Activated CD8-positive, alpha-beta memory T cell treated with anti-CD3 and anti-CD28 coated beads for 48 hours (primary cell): ENCODE results near the gene NXNL1.

Experiments used
- DNase-seq, 3 experiments: peaks; one replicate each; pipeline ENCODE4 v3.0.0-alpha.2; 2020; ENCODE audit warnings: low read depth in 2 of 3, low spot score in 2 of 3

NXNL1 gene

GRCh38 chr19:17458970-17459369, 1.8 kb downstream of the NXNL1 start:
- no peak for DNase-seq

- no peak for DNase-seq
These were observed 3.1 kb downstream of the NXNL1 start for GRCh38 chr19:17457616-17458015.

- DNase-seq, result no peak
These were observed 4.6 kb downstream of the NXNL1 start for GRCh38 chr19:17456127-17456526.

- no peak for DNase-seq
These were observed 5.2 kb downstream of the NXNL1 start for GRCh38 chr19:17455308-17456123.

GRCh38 chr19:17454576-17455071, 6.1 kb downstream of the NXNL1 start:
- DNase-seq, result no peak

GRCh38 chr19:17451820-17452219, 8.9 kb downstream of the NXNL1 start:
- no peak for DNase-seq

- no peak for DNase-seq
These were observed 10.3 kb downstream of the NXNL1 start for GRCh38 chr19:17450264-17451075.

GRCh38 chr19:17448131-17448967, 12.4 kb downstream of the NXNL1 start, which contains the start of gene TMEM221:
TMEM221 (minus strand) TSS chr19:17448668; CDS start chr19:17448462, 206 bp downstream.
- peak in 1 of 3 experiments; percentile 31 for DNase-seq

GRCh38 chr19:17447704-17448130, 13.0 kb downstream of the NXNL1 start:
- DNase-seq, result no peak

GRCh38 chr19:17445526-17446165, 15.1 kb downstream of the NXNL1 start:
- no peak for DNase-seq

- DNase-seq, result no peak
These were observed 19.3 kb downstream of the NXNL1 start for GRCh38 chr19:17441241-17442021.

GRCh38 chr19:17436874-17437267, 23.9 kb downstream of the NXNL1 start:
- no peak for DNase-seq

- DNase-seq, result no peak
These were observed 24.4 kb downstream of the NXNL1 start for GRCh38 chr19:17436094-17436873.

GRCh38 chr19:17435218-17435617, 25.5 kb downstream of the NXNL1 start:
- DNase-seq, result no peak

GRCh38 chr19:17431417-17431816, 29.3 kb downstream of the NXNL1 start:
- no peak for DNase-seq

- DNase-seq, result no peak
These were observed 31.0 kb downstream of the NXNL1 start for GRCh38 chr19:17429641-17430113.

GRCh38 chr19:17424743-17425365, 35.9 kb downstream of the NXNL1 start:
- DNase-seq, result no peak

- DNase-seq, result no peak
These were observed 37.1 kb downstream of the NXNL1 start for GRCh38 chr19:17423429-17424208.
